Measurements from ENCODE around the gene C1QA. TPM values are rescaled to one million over a fixed set of nuclear protein-coding genes. Genes with fewer than 3 reads are reported as not detected.

The C1QA gene
- total RNA-seq, 1 donor from 2014 or later = not detected

- Mint-ChIP-seq H3K27ac (no peak overlapping the region), H3K4me3 (ENCODE audit: low read depth) (no peak overlapping the region), H3K9me3 (ENCODE audit: low read depth) (no peaks in the 10 kb centered on the region), H3K36me3 (ENCODE audit: insufficient read depth) (no peaks in the 10 kb centered on the region), H3K27me3 (peaks cover 31% of the 10 kb centered on the region), H3K4me1 (ENCODE audit: low read depth) (no peaks in the 10 kb centered on the region)
- DNase-seq (ENCODE audit: low spot score, unreplicated experiment) = no peak
- TF ChIP-seq CTCF (IDR thresholded peaks at IDR 0.05; ENCODE audit: unreplicated experiment) = no peak
Observed at GRCh38 chr1:22646384-22646783, 10.0 kb downstream of the C1QA start.

GRCh38 chr1:22650089-22650693 is 13.8 kb downstream of the C1QA start:
- Mint-ChIP-seq H3K4me3 (ENCODE audit: low read depth) (no peak overlapping the region), H3K9me3 (ENCODE audit: low read depth) (no peaks in the 10 kb centered on the region), H3K4me1 (ENCODE audit: low read depth) (no peaks in the 10 kb centered on the region), H3K27me3 (peaks cover 55% of the 10 kb centered on the region), H3K36me3 (ENCODE audit: insufficient read depth) (no peaks in the 10 kb centered on the region), H3K27ac (no peak overlapping the region)
- no peak for DNase-seq (ENCODE audit: low spot score, unreplicated experiment)
- TF ChIP-seq CTCF (IDR thresholded peaks at IDR 0.05; ENCODE audit: unreplicated experiment) = no peak

GRCh38 chr1:22651941-22652856 is 15.8 kb downstream of the C1QA start:
- Mint-ChIP-seq H3K4me3 (ENCODE audit: low read depth) (no peak overlapping the region), H3K36me3 (ENCODE audit: insufficient read depth) (no peaks in the 10 kb centered on the region), H3K27me3 (peaks cover 59% of the 10 kb centered on the region), H3K9me3 (ENCODE audit: low read depth) (no peaks in the 10 kb centered on the region), H3K27ac (no peak overlapping the region), H3K4me1 (ENCODE audit: low read depth) (no peaks in the 10 kb centered on the region)
- no peak for DNase-seq (ENCODE audit: low spot score, unreplicated experiment)
- no peak for TF ChIP-seq CTCF (IDR thresholded peaks at IDR 0.05; ENCODE audit: unreplicated experiment)

DNA sequence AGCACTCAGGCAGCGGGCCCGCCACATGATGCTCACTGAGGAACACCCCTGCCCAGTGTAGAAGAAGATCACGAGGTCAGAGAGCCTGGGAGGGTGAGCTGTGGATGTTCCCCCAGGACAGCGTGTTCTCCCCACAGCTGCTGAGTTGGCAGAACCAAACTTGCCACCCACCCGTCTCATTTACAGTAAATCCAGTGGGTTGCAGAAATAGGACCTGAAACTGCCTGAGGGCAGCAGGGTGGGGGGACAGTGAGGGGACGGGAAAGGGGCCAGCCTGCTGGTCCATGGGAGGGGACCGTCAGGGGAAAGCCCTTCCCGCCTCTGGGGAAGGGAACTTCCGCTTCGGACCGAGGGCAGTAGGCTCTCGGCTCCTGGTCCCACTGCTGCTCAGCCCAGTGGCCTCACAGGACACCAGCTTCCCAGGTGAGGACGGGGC is 16.5 kb downstream of the C1QA start, which contains the start of gene C1QB:
C1QB (plus strand) TSS at position 356 of the 436 bp plus-strand sequence. CDS start 6,227 bp downstream, outside the sequence.
- TF ChIP-seq CTCF (IDR thresholded peaks at IDR 0.05; ENCODE audit: unreplicated experiment) = no peak
- Mint-ChIP-seq H3K27ac (no peak within 1 kb of the TSS), H3K27me3 (peaks cover 61% of the 10 kb centered on the region), H3K4me3 (ENCODE audit: low read depth) (no peak within 1 kb of the TSS), H3K4me1 (ENCODE audit: low read depth) (no peaks in the 10 kb centered on the region), H3K9me3 (ENCODE audit: low read depth) (no peaks in the 10 kb centered on the region), H3K36me3 (ENCODE audit: insufficient read depth) (no peaks in the 10 kb centered on the region)
- DNase-seq (ENCODE audit: low spot score, unreplicated experiment) = no peak

DNA sequence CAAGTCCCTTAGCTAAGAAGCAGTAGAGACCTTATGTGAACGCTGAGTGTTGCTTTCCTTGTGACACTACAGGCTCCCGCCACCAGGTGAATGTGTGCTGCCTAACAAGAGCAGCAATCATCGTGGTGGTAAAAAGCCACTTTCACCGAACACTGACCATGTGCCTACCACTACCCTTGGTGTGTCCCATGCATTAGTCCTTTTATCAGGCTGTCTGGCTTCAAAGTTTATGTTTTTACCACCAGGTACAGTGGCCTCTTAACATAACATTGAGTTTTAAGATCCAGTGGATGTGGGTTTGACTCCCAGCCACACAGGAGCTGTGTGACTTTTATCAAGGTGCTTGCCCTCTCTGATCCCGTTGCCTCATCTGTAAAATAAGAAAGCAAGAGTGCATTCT is 18.3 kb downstream of the C1QA start:
- peaks cover 62% of the 10 kb centered on the region for H3K27me3 Mint-ChIP-seq
- no peaks in the 10 kb centered on the region for H3K4me1 Mint-ChIP-seq (ENCODE audit: low read depth)
- H3K9me3 Mint-ChIP-seq (ENCODE audit: low read depth) = no peaks in the 10 kb centered on the region
- H3K27ac Mint-ChIP-seq = no peak overlapping the region
- no peak overlapping the region for H3K4me3 Mint-ChIP-seq (ENCODE audit: low read depth)
- DNase-seq (ENCODE audit: low spot score, unreplicated experiment) = no peak
- peak; percentile 42 for TF ChIP-seq CTCF (IDR thresholded peaks at IDR 0.05; ENCODE audit: unreplicated experiment)
- H3K36me3 Mint-ChIP-seq (ENCODE audit: insufficient read depth) = no peaks in the 10 kb centered on the region
